HL-60 (cell line): ENCODE measurements around the gene MTA2.
A peak's percentile ranks its signal among the peaks of the same experiment; 100 is the strongest.
"Not testable (repeated sequence)": the region's sequence is repeated elsewhere in the genome, so short reads cannot be mapped to it uniquely, and the experiment has no call there.

ENCODE experiments used
- DNase-seq, 2 experiments: peaks; one replicate each; pipeline ENCODE4 v3.0.0-alpha.2; 2010 to 2020; ENCODE audit warnings: low read depth in 1 of 2, low spot score in 1 of 2
- H3K27ac ChIP-seq: fragments of 250-450 bp; sonication (Bioruptor Pico); replicated peaks from 2 replicates; pipeline ENCODE4 v1.5.1; 2020; ENCODE audit warnings: mild to moderate bottlenecking, moderate library complexity
- H3K27me3 ChIP-seq: fragments of 250-450 bp; sonication (Bioruptor Pico); 2 replicates; pipeline ENCODE4 v1.5.1; 2021; ENCODE audit warnings: mild to moderate bottlenecking, moderate library complexity; ENCODE audit not compliant: insufficient read depth, poor library complexity, severe bottlenecking
- H3K4me3 ChIP-seq: replicated peaks from 2 replicates; pipeline ENCODE4 v1.5.1; 2011; ENCODE audit warnings: mild to moderate bottlenecking, control low read depth, low read length; ENCODE audit not compliant: insufficient read depth
- CTCF ChIP-seq: IDR thresholded peaks from one replicate; pipeline ENCODE4 v1.5.1; 2011; ENCODE audit warnings: low read length, control low read depth, inconsistent platforms; ENCODE audit not compliant: insufficient read depth
- GABPA ChIP-seq: IDR thresholded peaks from 2 replicates; pipeline ENCODE4 v1.6.1; 2012; ENCODE audit warnings: low read depth
- POLR2AphosphoS5 ChIP-seq: IDR thresholded peaks from 2 replicates; pipeline ENCODE4 v1.6.1; 2012; ENCODE audit warnings: low read depth
- REST ChIP-seq: IDR thresholded peaks from 2 replicates; pipeline ENCODE4 v1.6.1; 2012; ENCODE audit warnings: low read depth; ENCODE audit not compliant: insufficient replicate concordance
- SPI1 ChIP-seq: IDR thresholded peaks from 2 replicates; pipeline ENCODE4 v1.6.1; 2012; ENCODE audit warnings: low read depth, mild to moderate bottlenecking, borderline replicate concordance

Gene MTA2

DNA sequence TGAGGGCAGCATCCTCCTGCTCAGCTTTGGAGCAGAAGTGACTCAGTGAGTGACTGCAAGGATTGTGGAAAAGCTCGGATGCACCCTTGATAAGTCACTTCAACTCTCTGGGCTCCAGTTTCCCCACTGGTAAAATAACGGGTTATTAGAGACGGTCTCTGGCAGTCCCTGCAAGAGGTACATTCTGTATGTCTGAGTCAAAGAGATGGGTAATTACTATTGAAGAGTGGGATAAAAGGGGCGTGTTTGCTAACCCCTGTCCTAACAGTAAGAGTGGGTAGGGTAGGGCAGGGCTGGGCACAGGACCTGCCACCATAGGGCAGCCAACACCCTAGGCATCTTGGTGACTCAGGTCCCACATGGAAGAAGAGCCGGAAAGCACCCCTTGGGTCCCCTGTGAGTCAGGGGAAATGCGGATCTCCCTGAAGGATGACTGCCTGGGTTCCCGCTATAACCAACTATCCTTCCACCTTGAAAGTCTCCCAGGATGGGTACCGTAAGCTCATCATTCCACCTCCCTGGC lies 47.8 kb downstream of the MTA2 start:
- no peak for DNase-seq
- Histone ChIP-seq H3K4me3 (no peak overlapping the region), H3K27me3 (no peaks in the 10 kb centered on the region), H3K27ac (peak overlapping the region; percentile 94)
- TF ChIP-seq POLR2AphosphoS5 (no peak; the same call in 1 of the 2 replicates), CTCF (no peak), GABPA (no peak), REST (no peak), SPI1 (no peak)

DNA sequence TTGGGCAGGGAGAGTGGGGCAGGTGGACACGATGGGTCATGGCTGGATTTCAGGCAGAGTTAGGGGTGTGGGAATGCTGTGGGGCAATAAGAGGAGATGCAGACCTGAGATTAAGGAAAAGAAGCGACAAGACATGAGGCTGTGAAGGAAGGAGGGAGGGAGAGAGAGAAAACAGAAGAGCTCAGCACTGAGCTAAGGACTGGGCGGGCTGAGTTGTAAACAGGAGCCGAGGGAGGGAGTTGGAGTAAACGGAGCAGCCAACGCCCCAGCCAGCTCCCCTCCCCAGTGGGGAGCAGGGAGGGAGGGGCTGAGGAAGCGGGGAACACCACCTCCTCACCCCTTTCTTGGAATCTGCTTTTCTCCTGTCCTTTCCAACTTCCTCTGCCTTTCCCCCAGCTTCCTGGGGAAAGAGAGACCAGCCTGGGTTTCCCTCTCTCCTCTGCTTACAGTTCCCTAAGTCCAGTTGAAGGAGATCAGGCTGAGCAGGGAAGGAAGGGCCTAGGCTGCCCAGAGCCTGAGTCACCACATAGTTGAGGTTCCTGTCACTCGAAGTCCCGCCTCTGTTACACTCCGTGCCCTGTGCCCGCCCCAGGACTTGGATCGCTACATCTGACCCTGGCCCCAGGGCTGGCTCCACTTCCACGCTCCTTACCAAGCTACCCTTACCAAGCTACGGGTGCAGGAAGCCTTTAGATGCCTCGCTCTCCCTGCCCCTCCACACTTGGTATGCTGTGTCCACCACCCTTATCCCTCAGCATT lies 48.4 kb downstream of the MTA2 start:
- TF ChIP-seq SPI1 (no peak; the same call in 1 of the 2 replicates), POLR2AphosphoS5 (peak; percentile 31; the same call in 1 of the 2 replicates)
- peak; percentile 84 to 96 for DNase-seq
- no peaks in the 10 kb centered on the region for H3K27me3 ChIP-seq
- peak overlapping the region; percentile 94 for H3K27ac ChIP-seq
- H3K4me3 ChIP-seq, result no peak overlapping the region

GRCh38 chr11:62552485-62553079 lies 49.1 kb downstream of the MTA2 start:
- no peak for TF ChIP-seq REST
- no peak for TF ChIP-seq GABPA
- TF ChIP-seq POLR2AphosphoS5, result no peak
- TF ChIP-seq SPI1, result no peak
- no peak for TF ChIP-seq CTCF
- no peak for DNase-seq
- Histone ChIP-seq H3K27ac (peak overlapping the region; percentile 94), H3K27me3 (no peaks in the 10 kb centered on the region), H3K4me3 (no peak overlapping the region)

DNA sequence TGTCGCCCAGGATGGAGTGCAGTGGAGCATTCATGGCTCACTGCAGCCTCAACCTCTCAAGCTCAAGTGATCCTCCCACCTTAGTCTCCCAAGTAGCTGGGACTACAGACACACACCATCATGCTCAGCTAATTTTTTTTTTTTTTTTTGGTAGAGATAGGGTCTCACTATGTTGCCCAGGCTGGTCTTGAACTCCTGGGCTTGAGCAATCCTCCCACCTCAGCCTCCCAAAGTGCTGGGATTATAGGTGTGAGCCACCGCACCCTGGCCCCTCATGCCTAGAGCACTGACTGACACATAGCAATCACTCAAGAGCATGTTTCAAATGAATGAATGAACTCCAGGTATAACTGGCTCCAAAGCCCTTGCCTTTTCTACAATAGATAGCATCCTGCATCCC lies 51.2 kb downstream of the MTA2 start:
- H3K27me3 ChIP-seq, DNase-seq, H3K27ac ChIP-seq, H3K4me3 ChIP-seq: not testable (repeated sequence)
